Measurements from ENCODE around the gene EIF5AL1. TPM values are rescaled to one million over a fixed set of nuclear protein-coding genes. Genes with fewer than 3 reads are reported as not detected.
"Not testable (repeated sequence)": the region's sequence is repeated elsewhere in the genome, so short reads cannot be mapped to it uniquely, and the experiment has no call there.

EIF5AL1 gene
- total RNA-seq, 1 experiment from 2014 or later: 0.53 TPM

- DNase-seq (ENCODE audit: low spot score): peak; percentile 77
Measured at GRCh38 chr10:79487296-79488194, 24.8 kb upstream of the EIF5AL1 start.

- peak; percentile 5 for DNase-seq (ENCODE audit: low spot score)
Measured at GRCh38 chr10:79488336-79488735, 24.0 kb upstream of the EIF5AL1 start.

- DNase-seq (ENCODE audit: low spot score): no peak
Measured at GRCh38 chr10:79488870-79489269, 23.5 kb upstream of the EIF5AL1 start.

GRCh38 chr10:79490400-79491142, 21.8 kb upstream of the EIF5AL1 start:
- DNase-seq (ENCODE audit: low spot score): no peak

GRCh38 chr10:79491143-79491835, 21.0 kb upstream of the EIF5AL1 start:
- DNase-seq (ENCODE audit: low spot score): peak; percentile 22

GRCh38 chr10:79492256-79492655, 20.1 kb upstream of the EIF5AL1 start:
- no peak for DNase-seq (ENCODE audit: low spot score)

- DNase-seq (ENCODE audit: low spot score): no peak
Measured at GRCh38 chr10:79492839-79493238, 19.5 kb upstream of the EIF5AL1 start.

GRCh38 chr10:79493806-79494205, 18.5 kb upstream of the EIF5AL1 start:
- no peak for DNase-seq (ENCODE audit: low spot score)

- no peak for DNase-seq (ENCODE audit: low spot score)
Measured at GRCh38 chr10:79494871-79495705, 17.2 kb upstream of the EIF5AL1 start.

GRCh38 chr10:79495791-79496190, 16.5 kb upstream of the EIF5AL1 start:
- DNase-seq (ENCODE audit: low spot score): no peak

GRCh38 chr10:79496896-79497295, 15.4 kb upstream of the EIF5AL1 start:
- no peak for DNase-seq (ENCODE audit: low spot score)

GRCh38 chr10:79498291-79498829, 14.0 kb upstream of the EIF5AL1 start:
- no peak for DNase-seq (ENCODE audit: low spot score)

GRCh38 chr10:79502561-79503309, 9.6 kb upstream of the EIF5AL1 start:
- peak; percentile 46 for DNase-seq (ENCODE audit: low spot score)

- not testable (repeated sequence) for DNase-seq (ENCODE audit: low spot score)
Measured at GRCh38 chr10:79503787-79504186, 8.5 kb upstream of the EIF5AL1 start.

GRCh38 chr10:79504483-79504882, 7.8 kb upstream of the EIF5AL1 start:
- DNase-seq (ENCODE audit: low spot score): not testable (repeated sequence)

- not testable (repeated sequence) for DNase-seq (ENCODE audit: low spot score)
Measured at GRCh38 chr10:79505328-79505727, 7.0 kb upstream of the EIF5AL1 start.

GRCh38 chr10:79505829-79506228, 6.5 kb upstream of the EIF5AL1 start:
- no peak for DNase-seq (ENCODE audit: low spot score)

GRCh38 chr10:79507440-79508167, 4.7 kb upstream of the EIF5AL1 start:
- DNase-seq (ENCODE audit: low spot score): no peak

- not testable (repeated sequence) for DNase-seq (ENCODE audit: low spot score)
Measured at GRCh38 chr10:79508245-79508644, 4.1 kb upstream of the EIF5AL1 start.
